GM20000 (cell line): ENCODE data around the gene SRPX.

Experiments used
- DNase-seq: peaks from one replicate; pipeline ENCODE4 v3.0.0; 2012; ENCODE audit warnings: low spot score
- TF ChIP-seq, protein P1 (sequence below): IDR thresholded peaks from 2 replicates; pipeline ENCODE4 v1.5.1; 2012; ENCODE audit warnings: mild to moderate bottlenecking, control low read depth; ENCODE audit errors: extremely low read depth, missing control alignments

The SRPX gene

DNA sequence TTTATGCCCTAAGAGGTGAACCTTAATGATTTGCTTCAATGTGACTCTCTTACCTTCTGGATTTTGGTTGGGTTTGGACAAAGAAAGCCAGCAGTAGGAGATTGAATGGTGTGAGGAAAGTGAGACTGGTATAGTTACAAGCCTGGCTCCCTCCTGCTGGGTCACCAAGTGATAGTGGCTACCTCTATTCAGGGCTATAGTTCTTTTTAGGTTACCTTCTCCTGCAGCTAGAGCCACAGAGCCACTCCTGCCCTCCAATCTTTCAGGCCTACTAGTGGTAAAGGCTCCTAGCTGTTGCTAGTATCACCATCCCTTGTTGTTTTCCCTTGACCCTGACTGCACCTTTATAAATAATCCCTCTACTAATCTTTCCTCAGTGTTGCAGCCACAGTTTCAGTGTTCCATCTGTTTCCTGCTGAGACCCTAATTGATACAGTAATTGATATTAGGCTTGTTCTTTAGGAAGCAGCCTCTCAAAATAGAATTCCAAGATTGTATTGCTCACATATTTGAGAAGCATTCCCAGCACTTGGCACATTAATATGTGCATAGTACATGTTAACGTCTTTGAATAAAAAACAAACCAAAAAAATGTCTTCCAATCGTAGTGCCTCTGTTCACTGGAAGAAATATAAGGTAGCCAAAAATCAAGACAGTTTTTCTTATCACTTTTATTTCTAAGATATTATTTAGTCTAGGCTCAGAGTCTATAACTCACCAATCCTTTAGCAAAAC, 82.3 kb downstream of the SRPX start:
- TF ChIP-seq, protein P1, sequence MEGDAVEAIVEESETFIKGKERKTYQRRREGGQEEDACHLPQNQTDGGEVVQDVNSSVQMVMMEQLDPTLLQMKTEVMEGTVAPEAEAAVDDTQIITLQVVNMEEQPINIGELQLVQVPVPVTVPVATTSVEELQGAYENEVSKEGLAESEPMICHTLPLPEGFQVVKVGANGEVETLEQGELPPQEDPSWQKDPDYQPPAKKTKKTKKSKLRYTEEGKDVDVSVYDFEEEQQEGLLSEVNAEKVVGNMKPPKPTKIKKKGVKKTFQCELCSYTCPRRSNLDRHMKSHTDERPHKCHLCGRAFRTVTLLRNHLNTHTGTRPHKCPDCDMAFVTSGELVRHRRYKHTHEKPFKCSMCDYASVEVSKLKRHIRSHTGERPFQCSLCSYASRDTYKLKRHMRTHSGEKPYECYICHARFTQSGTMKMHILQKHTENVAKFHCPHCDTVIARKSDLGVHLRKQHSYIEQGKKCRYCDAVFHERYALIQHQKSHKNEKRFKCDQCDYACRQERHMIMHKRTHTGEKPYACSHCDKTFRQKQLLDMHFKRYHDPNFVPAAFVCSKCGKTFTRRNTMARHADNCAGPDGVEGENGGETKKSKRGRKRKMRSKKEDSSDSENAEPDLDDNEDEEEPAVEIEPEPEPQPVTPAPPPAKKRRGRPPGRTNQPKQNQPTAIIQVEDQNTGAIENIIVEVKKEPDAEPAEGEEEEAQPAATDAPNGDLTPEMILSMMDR = no peak
- DNase-seq = no peak

GRCh38 chrX:38129366-38129765, 91.3 kb downstream of the SRPX start:
- DNase-seq = no peak

DNA sequence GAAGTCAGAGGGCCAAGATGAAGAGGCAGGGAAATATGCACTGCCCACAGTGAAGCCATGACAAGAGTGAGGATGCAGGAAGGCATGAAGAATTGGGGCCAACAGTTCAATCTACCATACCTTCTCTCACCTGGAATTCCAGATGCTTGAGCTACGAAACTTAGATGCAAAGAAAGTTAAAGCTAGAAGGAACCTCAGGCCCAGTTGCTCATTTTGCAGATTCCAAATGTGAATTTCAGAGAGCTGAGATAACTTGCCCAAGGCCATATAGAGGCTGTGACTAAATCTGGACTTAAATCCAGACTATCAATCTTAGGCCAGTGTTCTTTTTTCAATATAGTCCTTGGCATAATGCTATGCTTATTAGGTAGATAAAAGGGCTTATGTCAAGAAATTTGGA, 92.7 kb downstream of the SRPX start:
- TF ChIP-seq, protein P1 = no peak

More at GRCh38 chrX:38129366-38129765, 91.3 kb downstream of the SRPX start:
- TF ChIP-seq, protein P1 = no peak

DNA sequence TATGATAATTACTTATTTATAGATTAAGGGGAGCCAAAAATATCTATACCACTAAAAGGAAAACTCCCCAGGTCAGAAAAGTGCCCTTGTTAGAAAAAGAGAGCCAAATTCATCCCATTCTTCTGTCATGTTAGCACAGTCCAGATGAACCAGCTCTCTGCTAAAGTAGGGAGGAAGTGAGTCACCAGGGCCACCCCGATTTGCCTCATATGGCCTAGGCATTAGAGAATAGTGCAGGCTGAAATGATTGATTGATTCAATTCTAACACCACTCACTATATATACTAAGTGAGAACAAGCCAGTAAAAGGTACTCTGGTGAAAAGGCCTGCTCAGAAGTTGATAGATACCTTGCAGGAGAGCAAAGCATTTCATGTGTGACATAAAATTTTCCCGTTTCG, 94.5 kb downstream of the SRPX start:
- TF ChIP-seq, protein P1 = no peak
- DNase-seq = no peak

More for the DNA sequence above, 92.7 kb downstream of the SRPX start:
- DNase-seq = no peak

DNA sequence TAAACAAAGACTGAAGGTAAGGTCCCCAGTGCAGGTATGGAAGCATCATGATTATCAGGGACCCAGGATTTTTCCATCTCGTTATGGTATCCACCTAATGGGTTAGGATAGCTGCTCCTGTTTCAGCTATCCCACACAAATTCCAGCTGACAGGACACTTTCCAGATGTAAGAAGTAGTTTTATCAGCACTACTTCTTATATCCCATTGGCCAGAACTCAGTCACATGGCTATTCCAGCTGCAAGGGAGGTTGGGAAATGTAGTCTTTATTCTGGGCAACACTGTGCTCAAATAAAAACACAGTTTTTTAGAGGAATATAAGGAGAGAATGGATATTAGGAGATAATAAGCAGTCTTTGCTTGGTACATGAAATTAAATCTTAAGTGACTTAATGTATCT, 96.7 kb downstream of the SRPX start:
- TF ChIP-seq, protein P1 = no peak

GRCh38 chrX:38117485-38117884, 103.2 kb downstream of the SRPX start:
- DNase-seq = no peak

More for the DNA sequence above, 96.7 kb downstream of the SRPX start:
- DNase-seq = no peak

GRCh38 chrX:38116706-38117105, 104.0 kb downstream of the SRPX start:
- no peak for DNase-seq
- TF ChIP-seq, protein P1 = no peak

More at GRCh38 chrX:38117485-38117884, 103.2 kb downstream of the SRPX start:
- TF ChIP-seq, protein P1 = no peak
